Myocyte (in vitro differentiated cells): ENCODE results near the gene RPTOR. TPM values are rescaled to one million over a fixed set of nuclear protein-coding genes. Genes with fewer than 3 reads are reported as not detected.
"Not testable (repeated sequence)": the region's sequence is repeated elsewhere in the genome, so short reads cannot be mapped to it uniquely, and the experiment has no call there.

Source experiments
- DNase-seq: peaks from one replicate; pipeline ENCODE4 v3.0.0-alpha.2; 2012; ENCODE audit warnings: low read depth
- total RNA-seq: library from RNA; depleted of rRNA; stranded (reverse); fragments of >200 nt; gene quantifications from 2 replicates; pipeline ENCODE4 v1.2.3, GENCODE V29; 2014

The RPTOR gene
- total RNA-seq, 1 donor from 2014 or later = 18.0 TPM

- DNase-seq = peak; percentile 28
These were observed 216.7 kb downstream of the RPTOR start for GRCh38 chr17:80761110-80761871.

- DNase-seq = no peak
These were observed 217.4 kb downstream of the RPTOR start for GRCh38 chr17:80762076-80762475.

GRCh38 chr17:80763293-80763867 is 218.7 kb downstream of the RPTOR start:
- DNase-seq = no peak

- not testable (repeated sequence) for DNase-seq
These were observed 220.0 kb downstream of the RPTOR start for GRCh38 chr17:80764627-80765145.

- DNase-seq = no peak
These were observed 220.8 kb downstream of the RPTOR start for GRCh38 chr17:80765241-80765961.

DNA sequence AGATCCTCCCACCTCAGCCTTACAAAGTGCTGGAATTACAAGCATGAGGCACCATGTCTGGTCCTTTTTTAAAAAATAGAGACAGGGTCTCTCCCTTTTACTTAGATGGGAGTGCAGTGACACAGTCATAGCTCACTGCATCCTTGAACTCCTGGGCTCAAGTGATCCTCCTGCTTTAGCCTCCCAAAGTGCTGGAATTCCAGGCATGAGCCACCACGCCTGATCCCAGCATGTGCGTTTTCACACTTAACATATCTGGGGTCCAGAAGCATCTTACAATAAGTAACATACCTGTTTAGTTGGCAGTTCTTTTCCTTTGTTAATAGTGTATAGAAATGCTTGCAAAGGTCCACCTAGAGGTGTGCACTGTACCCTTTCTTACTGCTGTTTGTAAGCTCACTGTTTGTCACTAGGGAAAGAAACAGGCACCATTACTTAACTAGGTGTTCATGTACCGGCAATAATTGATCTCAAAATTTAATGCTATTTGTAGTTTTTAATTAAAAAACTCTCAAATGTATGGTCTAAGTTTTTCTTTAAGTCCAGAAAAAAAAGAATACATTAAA is 221.7 kb downstream of the RPTOR start:
- DNase-seq = no peak

GRCh38 chr17:80768389-80768788 is 223.8 kb downstream of the RPTOR start:
- DNase-seq = no peak

DNA sequence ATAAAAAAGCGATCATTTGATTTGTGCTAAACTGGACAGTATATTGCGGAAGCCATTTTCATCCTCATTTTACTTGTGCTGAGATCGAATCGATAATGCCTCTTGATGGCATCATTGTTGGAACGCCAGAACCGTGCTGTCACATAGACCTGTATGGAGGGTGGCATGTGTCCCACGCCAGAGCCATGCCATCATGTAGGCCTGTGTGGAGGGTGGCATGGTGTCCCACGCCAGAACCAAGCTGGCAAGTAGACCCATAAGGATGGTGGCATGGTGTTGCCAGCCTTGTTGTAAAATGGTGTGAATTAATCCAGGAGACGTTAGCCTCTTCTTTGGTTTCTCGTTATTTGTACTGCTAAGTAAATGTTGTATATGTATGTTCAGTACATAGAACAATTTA is 224.3 kb downstream of the RPTOR start:
- no peak for DNase-seq

DNA sequence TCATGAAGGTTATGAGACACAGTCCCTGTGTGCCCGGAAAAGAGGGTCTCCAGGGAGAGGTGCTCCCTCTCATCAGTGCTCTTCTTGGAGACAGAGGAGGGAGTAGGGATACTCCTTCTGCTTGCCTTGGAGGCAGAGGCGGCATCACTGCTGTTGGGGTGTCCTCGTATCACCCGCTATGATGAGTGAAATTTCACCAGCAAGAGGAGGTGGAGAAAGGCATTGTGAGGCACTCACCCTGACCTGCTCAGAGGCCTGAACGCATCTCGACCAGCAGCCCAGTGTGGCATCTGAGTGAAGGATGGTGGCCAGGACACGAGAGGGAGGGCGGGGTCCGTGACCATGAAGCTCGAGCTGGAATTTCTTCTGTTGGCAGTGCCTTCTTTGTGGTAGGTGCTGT is 224.9 kb downstream of the RPTOR start:
- DNase-seq = no peak

- no peak for DNase-seq
These were observed 225.4 kb downstream of the RPTOR start for GRCh38 chr17:80769936-80770625.

DNA sequence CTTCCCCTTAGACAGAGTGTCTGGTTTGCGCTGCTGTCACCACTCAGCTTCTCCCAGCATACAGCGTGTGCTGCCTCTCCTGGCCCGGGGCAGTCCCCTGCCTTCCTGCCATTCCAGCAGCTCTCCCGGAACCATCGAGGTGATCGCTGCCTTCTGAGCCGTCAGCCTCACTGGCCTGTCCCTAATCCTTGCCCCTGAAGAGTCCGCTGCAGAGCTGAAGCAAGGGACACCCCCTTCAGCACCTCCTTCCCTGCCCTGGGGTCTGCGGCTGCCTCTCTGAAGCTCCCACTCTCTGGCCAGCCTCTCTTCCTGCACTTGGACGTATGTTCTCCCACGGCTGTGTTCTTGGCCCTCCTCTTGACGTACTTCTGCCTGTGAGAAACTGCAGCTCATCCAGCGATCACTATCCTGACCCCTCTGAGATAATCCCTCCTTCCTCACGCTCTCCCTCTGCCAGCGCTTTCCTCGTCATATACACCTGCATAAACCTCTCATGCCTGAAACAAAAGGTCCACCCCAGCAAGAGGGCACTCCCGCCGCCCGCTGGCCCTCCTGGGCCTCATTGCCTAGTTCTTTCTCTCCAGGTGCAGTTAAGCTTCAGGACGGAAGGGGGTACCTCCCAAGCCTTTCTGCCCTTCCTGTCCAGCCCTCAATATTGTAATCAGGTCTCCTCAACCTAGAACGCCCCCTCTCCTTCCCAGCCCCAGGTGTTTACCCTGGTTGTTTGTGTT is 226.4 kb downstream of the RPTOR start:
- DNase-seq = no peak

DNA sequence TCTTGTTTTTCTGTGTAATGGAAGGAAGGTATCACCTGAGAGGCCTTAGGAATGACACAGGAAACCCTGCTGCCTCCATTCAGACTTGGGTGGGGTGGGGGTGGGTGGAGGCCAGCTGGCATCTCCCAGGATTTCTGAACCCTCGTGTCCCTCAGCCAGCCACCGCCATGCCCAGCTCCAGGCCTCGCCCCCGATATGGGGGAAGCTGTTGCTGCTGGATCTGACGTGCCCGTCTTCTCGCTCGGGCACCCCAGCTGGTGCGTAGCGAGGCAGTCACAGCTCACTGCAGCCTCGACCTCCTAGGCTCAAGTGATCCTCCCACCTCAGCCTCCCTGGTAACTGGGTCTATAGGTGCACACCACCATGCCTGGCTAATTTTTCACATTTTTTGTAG is 227.0 kb downstream of the RPTOR start:
- DNase-seq = no peak

DNA sequence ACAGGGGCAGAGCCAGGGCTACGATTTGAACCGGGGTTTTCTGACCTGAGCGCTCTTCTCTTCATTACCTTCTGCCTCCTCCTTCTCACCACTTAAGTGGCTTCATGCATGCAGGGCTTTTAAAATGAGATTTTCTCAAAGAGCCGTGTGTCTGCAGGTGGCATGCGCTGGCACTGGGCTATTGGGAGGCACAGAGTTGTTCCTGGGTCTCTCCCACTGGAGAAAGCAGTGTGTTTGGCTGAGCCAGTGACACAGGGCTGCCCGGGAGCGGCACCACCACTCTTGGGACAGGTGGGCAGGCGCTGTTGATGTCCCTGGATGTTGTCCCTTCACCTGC is 228.2 kb downstream of the RPTOR start:
- DNase-seq = no peak

GRCh38 chr17:80773243-80773991 is 228.8 kb downstream of the RPTOR start:
- no peak for DNase-seq

- no peak for DNase-seq
These were observed 229.5 kb downstream of the RPTOR start for GRCh38 chr17:80774146-80774545.

DNA sequence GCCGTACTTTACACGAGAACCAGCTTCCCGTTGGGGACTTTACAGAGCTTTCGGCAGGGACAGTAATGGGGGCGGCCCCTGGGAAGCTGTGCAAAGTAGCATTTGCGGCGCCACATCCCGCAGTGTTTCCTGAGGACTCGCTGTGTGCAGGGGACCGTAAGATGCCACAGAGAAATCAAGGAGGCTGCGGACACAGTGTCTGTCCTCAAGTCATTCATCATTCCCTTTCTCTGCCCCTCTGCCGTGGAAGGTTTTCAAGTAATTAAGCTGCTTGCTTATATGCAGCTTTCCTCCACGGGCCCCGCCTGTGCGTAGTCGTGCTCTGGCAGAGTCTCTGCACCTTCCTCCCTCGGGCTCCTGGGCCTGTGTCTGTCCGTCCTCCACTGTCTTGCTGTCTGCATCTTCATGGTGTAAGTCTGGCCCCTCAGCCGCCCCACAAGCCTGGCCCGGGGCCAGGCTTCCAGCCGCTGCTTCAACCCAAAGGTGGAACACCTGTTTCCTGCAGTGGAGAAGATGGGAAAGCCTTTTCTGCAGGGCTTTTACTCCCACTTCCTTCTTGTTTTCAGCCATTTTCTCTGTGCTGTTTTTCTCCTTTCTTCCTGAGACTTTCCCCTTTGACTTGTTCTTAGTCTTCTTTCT is 230.1 kb downstream of the RPTOR start:
- DNase-seq = no peak

DNA sequence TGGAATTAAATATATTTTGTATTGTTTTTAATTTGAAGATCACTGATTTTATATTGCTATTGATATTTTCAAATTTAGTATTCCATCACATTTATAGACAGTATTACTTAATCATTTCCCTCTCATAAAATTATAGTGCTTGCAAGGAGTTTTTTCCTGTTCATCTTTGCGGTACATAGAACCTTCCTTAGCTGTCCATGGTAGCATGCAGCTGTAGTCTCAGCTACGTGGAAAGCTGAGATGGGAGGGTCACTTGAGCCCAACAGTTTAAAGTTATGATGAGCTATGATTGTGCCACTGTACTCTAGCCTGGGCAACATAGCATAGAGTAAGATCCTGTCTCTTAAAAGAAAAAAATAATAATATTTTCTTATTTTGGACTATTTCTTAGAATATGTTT is 231.2 kb downstream of the RPTOR start:
- no peak for DNase-seq

GRCh38 chr17:80777274-80777673 is 232.6 kb downstream of the RPTOR start:
- DNase-seq = no peak

- DNase-seq = no peak
These were observed 234.1 kb downstream of the RPTOR start for GRCh38 chr17:80778716-80779115.
